GM23248 (cell line): ENCODE data around the gene KNCN.

Experiments used
- EZH2 ChIP-seq: fragments of 200-600 bp; sonication (generic); IDR thresholded peaks from 2 replicates; pipeline ENCODE4 v1.6.1; 2018; ENCODE audit warnings: antibody characterized with exemption, mild to moderate bottlenecking; ENCODE audit not compliant: insufficient read depth, poor library complexity, severe bottlenecking
- EZH2phosphoT487 ChIP-seq: fragments of 200-600 bp; sonication (generic); IDR thresholded peaks from 2 replicates; pipeline ENCODE4 v1.6.1; 2018; ENCODE audit warnings: antibody characterized with exemption, moderate library complexity, mild to moderate bottlenecking, low read depth; ENCODE audit not compliant: insufficient read depth

DNA sequence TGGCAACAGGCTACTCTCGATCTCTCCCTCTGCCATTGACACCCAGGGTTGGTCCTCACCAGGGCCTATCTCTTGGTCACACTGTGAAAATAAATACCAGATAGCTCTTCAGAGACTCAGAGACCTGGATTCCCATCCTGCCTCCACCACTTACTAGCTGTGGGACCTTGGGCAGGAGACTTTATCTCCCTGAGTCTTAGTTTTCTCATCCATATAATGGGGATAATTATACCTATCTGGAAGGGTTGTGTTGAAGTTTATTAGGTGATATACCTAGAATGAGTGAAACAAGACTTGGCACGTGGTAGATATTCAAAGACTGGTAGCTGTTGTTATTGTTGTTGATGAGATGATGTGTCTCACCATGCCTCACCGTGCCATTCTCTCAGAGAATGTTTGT, 54.4 kb downstream of the KNCN start:
- no peak for TF ChIP-seq EZH2phosphoT487
- no peak for TF ChIP-seq EZH2
